ENCODE results near the gene TMEM192. TPM values are rescaled to one million over a fixed set of nuclear protein-coding genes. Genes with fewer than 3 reads are reported as not detected.
"Not testable (repeated sequence)": the region's sequence is repeated elsewhere in the genome, so short reads cannot be mapped to it uniquely, and the experiment has no call there.

The TMEM192 gene
- total RNA-seq, 1 experiment from 2014 or later = 17.4 TPM

GRCh38 chr4:165095291-165095690, 17.4 kb downstream of the TMEM192 start:
- DNase-seq (ENCODE audit: extremely low read depth, low read depth) = no peak

DNA sequence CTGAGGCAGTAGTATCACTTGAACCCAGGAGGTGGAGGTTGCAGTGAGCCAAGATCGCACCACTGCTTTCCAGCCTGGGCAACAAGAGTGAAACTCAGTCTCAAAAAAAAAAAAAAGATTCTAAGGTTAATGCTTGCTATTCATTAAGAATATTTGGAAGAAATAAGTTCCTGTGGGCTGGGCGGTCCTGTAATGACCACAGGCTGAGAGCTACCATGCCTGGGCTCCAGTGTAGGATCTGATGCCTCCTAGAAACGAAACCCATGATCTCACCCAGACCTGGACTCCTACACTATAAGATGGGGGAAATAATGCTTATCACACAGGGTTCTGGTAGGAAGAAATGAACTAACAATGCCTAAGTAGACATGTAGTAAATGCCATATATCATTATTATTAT, 17.8 kb downstream of the TMEM192 start:
- no peak for DNase-seq (ENCODE audit: extremely low read depth, low read depth)

GRCh38 chr4:165092187-165092586, 20.5 kb downstream of the TMEM192 start:
- DNase-seq (ENCODE audit: extremely low read depth, low read depth) = not testable (repeated sequence)

DNA sequence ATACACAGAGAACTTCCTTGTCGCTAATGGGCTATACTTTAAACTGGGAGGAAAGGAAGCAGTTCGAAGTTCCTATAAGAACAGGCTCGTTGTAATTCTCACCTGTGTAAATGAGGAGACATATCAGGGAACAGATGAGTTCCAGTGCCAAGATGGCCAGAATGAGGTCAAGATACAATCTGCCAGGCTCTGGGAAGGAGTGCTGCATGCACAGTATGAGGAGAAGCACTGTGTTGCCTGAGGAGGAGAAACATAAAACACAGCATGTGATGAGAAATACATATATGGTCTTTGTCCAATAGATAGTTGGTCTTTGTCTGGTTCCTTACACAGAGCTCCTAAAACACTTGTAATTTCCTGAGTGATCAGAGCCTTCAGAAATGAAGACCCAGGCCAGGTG, 24.3 kb downstream of the TMEM192 start:
- DNase-seq (ENCODE audit: extremely low read depth, low read depth) = no peak

DNA sequence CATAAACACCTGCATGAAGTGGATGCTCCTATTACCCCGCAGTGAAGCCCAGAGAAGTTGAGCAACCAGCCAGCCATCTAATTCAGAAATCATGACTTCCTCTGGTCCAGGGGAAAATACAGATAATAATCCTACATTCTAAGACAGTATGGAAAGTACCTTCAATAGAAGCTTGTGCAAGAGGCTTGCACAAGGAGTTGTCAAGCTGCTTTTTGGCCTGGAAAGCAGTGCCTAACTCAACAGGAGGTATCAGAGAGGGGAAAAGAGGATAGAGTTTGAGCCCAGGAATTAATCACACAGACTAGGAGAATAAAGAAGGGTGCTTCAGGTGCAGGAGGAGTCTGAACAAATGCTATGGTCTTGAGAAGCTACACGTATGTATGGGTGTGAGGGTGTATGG, 26.7 kb downstream of the TMEM192 start:
- DNase-seq (ENCODE audit: extremely low read depth, low read depth) = no peak

- DNase-seq (ENCODE audit: extremely low read depth, low read depth) = not testable (repeated sequence)
Measured at GRCh38 chr4:165084787-165085186, 27.9 kb downstream of the TMEM192 start.

GRCh38 chr4:165079476-165079875, 33.2 kb downstream of the TMEM192 start:
- no peak for DNase-seq (ENCODE audit: extremely low read depth, low read depth)

DNA sequence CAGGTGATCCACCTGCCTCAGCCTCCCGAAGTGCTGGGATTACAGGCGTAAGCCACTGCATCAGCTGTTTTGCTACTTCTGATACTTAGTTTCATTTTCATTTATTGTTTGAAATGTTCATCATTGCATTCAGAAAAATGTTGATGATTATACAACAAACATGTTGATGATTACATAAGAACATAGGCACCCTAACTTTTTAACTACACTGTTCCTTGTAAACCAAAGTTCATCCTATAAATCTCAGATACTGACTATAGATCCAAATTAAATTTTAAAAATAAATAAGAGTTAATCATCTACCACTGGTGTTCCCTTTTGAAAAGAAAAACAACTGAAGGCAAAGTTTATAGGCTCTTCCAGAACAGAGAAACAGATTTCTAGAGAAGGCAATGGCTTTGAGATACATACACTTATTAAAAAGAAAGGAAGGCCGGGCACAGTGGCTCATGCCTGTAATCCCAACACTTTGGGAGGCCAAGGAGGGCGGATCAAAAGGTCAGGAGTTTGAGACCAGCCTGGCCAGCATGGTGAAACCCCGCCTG, 35.6 kb downstream of the TMEM192 start:
- no peak for DNase-seq (ENCODE audit: extremely low read depth, low read depth)

DNA sequence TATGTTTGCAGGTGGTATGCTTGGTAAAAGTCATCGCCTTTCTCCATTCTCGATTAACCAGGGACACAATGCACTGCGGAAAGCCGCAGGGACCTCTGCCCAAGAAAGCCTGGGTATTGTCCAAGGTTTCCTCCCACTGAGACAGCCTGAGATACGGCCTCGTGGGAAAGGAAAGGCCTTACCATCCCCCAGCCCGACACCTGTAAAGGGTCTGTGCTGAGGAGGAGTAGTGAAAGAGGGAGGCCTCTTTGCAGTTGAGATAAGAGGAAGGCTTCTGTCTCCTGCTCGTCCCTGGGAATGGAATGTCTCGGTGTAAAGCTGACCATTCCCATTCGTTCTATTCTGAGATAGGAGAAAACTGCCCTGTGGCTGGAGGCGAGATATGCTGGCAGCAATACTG, 39.3 kb downstream of the TMEM192 start:
- DNase-seq (ENCODE audit: extremely low read depth, low read depth) = not testable (repeated sequence)

- DNase-seq (ENCODE audit: extremely low read depth, low read depth) = no peak
Measured at GRCh38 chr4:165070560-165070959, 42.1 kb downstream of the TMEM192 start.

- no peak for DNase-seq (ENCODE audit: extremely low read depth, low read depth)
Measured at GRCh38 chr4:165060938-165061337, 51.7 kb downstream of the TMEM192 start.

DNA sequence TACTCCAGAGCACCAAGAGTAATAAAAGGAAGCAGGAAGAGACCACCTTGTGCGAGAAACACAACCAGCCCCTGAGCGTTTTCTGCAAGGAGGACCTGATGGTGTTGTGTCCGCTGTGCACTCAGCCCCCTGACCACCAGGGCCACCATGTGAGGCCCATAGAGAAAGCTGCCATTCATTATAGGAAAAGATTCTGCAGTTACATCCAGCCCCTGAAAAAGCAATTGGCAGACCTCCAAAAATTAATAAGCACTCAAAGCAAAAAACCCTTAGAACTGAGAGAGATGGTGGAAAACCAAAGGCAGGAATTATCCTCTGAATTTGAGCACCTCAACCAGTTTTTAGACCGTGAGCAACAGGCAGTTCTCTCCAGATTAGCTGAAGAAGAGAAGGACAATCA, 53.3 kb downstream of the TMEM192 start:
- no peak for DNase-seq (ENCODE audit: extremely low read depth, low read depth)

- no peak for DNase-seq (ENCODE audit: extremely low read depth, low read depth)
Measured at GRCh38 chr4:165058666-165059065, 54.0 kb downstream of the TMEM192 start.

- no peak for DNase-seq (ENCODE audit: extremely low read depth, low read depth)
Measured at GRCh38 chr4:165055601-165056000, 57.1 kb downstream of the TMEM192 start.

- no peak for DNase-seq (ENCODE audit: extremely low read depth, low read depth)
Measured at GRCh38 chr4:165053645-165054044, 59.0 kb downstream of the TMEM192 start, which contains the start of gene TRIM75. Gene TRIM75, plus strand, starts transcription at chr4:165053866. Its CDS starts 5,282 bp downstream, at chr4:165059148.

- DNase-seq (ENCODE audit: extremely low read depth, low read depth) = no peak
Measured at GRCh38 chr4:165052627-165053026, 60.0 kb downstream of the TMEM192 start.

DNA sequence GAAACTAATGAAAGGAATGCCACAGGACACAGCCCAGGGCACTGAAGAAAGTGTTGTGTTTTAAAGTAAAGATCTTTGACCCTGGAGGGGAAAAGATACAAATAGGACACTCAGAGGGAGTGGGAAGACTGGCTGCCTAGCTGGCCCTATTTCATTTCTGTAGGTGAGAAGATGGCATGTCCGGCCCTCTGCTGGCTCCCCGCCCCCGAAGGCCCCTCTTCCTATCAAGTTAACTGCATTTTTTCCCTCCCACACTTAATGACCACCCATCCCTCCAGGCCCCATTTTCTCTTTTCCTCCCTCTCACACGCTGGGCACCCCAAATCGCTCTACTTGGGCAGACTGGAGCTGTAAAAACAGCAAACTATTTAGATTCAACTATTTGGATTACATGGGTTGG, 64.5 kb downstream of the TMEM192 start:
- DNase-seq (ENCODE audit: extremely low read depth, low read depth) = no peak

DNA sequence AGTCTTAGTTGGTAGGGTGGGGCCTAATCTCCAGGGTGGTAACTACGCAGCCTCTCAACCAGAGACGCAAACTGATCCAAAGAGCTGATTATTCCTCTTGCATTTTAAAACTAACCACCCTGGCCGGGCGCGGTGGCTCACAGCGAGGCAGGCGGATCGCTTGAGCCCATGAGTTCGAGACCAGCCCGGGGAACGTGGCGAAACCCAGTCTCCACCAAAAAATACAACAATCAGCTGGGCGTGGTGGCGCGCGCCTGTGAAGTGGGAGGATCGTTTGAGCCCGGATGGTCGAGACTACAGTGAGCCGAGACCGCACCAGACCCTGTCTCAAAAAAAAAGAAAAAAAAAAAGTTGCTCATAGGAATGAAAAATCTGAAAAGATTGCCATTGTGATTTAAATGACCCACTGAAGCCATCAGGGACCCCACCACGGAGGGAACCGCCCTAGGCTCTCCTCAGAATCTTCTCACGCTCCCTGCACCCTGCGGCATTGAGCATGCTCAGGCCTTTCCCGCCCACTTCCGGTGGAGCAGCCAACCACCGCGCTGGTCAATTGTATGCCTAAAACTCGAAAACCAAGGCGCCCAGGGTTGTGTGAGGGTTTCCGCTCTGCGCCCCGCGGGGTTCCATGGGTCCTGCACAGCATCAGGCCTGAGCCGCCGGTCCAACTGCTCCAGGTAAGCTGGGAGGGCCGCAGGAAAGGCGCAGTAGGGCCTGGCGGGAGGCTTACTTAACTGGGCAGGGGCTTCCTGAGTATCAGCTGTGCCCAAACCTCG, 81.0 kb downstream of the TMEM192 start, which contains the start of gene TRIM60:
TSS of gene TRIM60 (plus strand) at position 564 of the 776 bp plus-strand sequence. CDS start 8,074 bp downstream, outside the sequence.
- DNase-seq (ENCODE audit: extremely low read depth, low read depth) = no peak

DNA sequence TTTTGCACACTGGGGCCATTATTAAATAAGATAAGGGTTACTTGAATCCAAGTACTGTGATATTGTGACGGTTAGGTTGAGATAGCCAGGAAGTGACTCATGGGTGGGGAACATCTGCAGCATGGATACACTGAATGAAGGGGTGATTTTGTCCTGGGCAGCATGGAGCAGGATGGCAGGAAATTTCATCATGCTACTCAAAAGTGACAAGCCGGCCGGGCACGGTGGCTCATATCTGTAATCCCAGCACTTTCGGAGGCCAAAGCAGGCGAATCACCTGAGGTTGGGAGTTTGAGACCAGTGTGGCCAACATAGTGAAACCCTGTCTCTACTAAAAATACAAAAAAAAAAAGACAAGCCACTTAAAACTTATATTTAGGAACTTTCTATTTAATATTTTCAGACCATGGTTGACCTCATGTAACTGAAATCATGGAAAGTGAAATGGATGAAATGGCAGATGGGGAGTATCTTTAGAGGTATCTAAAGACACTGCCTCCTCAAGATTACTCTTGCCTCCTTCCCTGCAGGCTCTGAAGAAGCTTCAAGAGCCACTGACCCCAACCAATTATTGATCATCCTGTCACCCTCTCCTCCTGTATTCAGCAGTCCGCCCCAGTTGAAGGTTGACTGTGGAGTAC, 84.8 kb downstream of the TMEM192 start:
- DNase-seq (ENCODE audit: extremely low read depth, low read depth) = no peak

DNA sequence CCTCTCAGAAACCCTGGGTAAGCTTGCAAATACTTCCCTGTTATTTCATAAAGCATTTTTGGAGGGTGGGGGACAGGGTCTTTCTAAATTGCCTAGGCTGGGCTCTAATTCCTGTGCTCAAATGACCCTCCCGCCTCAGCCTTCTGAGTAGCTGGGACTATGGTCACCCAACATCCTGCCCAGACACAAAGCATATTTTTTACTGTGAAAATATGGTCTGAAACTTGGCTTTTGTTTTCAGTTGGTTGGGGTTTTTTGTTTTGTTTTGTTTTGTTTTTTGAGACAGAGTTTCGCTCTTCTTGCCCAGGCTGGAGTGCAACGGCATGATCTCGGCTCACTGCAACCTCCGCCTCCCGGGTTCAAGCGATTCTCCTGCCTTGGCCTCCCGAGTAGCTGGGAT, 86.9 kb downstream of the TMEM192 start:
- DNase-seq (ENCODE audit: extremely low read depth, low read depth) = not testable (repeated sequence)

All from NCI-H460 (cell line).